HEK293 (cell line): ENCODE measurements around the gene PLEKHA7.

Experiments
- CTCF ChIA-PET: fragments of 350-600 bp; formaldehyde crosslinking; extraction: SDS; loops from one replicate; lab custom pipeline; 2021; ENCODE audit warnings: antibody characterized with exemption; lab: Yijun Ruan, JAX
- POLR2A ChIA-PET: fragments of 300-600 bp; formaldehyde crosslinking; extraction: SDS; loops from one replicate; lab custom pipeline; 2020; ENCODE audit warnings: antibody characterized with exemption, inconsistent platforms; lab: Yijun Ruan, JAX
- H3K27ac ChIP-seq: fragments of 200-500 bp; sonication (Bioruptor generic); 2 replicates; pipeline ENCODE4 v1.5.1; 2014; ENCODE audit warnings: low read depth, low read length, control low read depth, inconsistent platforms; ENCODE audit errors: extremely low read depth
- H3K36me3 ChIP-seq, 2 experiments: fragments of 200-500 bp in 1 of 2; sonication (Bioruptor generic) in 1 of 2; 1 replicate in 1 of 2; 2 replicates in 1 of 2; pipeline ENCODE4 v1.5.1; 2014 to 2017; ENCODE audit warnings: inconsistent platforms in 2 of 2, low read length in 2 of 2; ENCODE audit not compliant: control insufficient read depth in 2 of 2, insufficient read depth in 1 of 2
- H3K4me1 ChIP-seq: fragments of 200-500 bp; sonication (Bioruptor generic); 2 replicates; pipeline ENCODE4 v1.5.1; 2014; ENCODE audit warnings: mild to moderate bottlenecking, low read length, inconsistent platforms; ENCODE audit not compliant: control insufficient read depth, insufficient read depth
- H3K4me3 ChIP-seq: 2 replicates; pipeline ENCODE4 v1.5.1; 2011; ENCODE audit warnings: low read depth, mild to moderate bottlenecking, control low read depth, low read length, moderate library complexity
- H3K9me3 ChIP-seq: fragments of 200-500 bp; sonication (Bioruptor generic); 2 replicates; pipeline ENCODE4 v1.5.1; 2014; ENCODE audit warnings: low read depth, low read length, inconsistent platforms; ENCODE audit not compliant: control insufficient read depth, insufficient read depth
- EGR2 ChIP-seq: fragments of 450-650 bp; formaldehyde crosslinking; IDR thresholded peaks from 2 replicates; pipeline ENCODE4 v1.5.1; 2016; ENCODE audit warnings: low read depth, missing biosample characterization, missing genetic modification characterization
- KLF10 ChIP-seq: fragments of 450-650 bp; IDR thresholded peaks from 2 replicates; pipeline ENCODE4 v1.5.1; 2018; ENCODE audit warnings: missing biosample characterization, mild to moderate bottlenecking, missing genetic modification characterization
- KLF17 ChIP-seq: fragments of 450-650 bp; formaldehyde crosslinking; IDR thresholded peaks from 2 replicates; pipeline ENCODE4 v1.5.1; 2016; ENCODE audit warnings: missing biosample characterization, missing genetic modification characterization
- REST ChIP-seq: fragments of 450-650 bp; formaldehyde crosslinking; IDR thresholded peaks from 2 replicates; pipeline ENCODE4 v1.5.1; 2016; ENCODE audit warnings: missing biosample characterization, missing genetic modification characterization
- SCRT2 ChIP-seq: fragments of 450-650 bp; formaldehyde crosslinking; IDR thresholded peaks from 2 replicates; pipeline ENCODE4 v1.5.1; 2016; ENCODE audit warnings: missing biosample characterization, missing genetic modification characterization
- SP2 ChIP-seq: fragments of 450-650 bp; formaldehyde crosslinking; IDR thresholded peaks from 2 replicates; pipeline ENCODE4 v1.5.1; 2016; ENCODE audit warnings: missing biosample characterization, missing genetic modification characterization
- ZBTB10 ChIP-seq: fragments of 450-650 bp; formaldehyde crosslinking; IDR thresholded peaks from 2 replicates; pipeline ENCODE4 v1.5.1; 2016; ENCODE audit warnings: missing biosample characterization, missing genetic modification characterization
- ZBTB48 ChIP-seq: fragments of 450-650 bp; formaldehyde crosslinking; IDR thresholded peaks from 2 replicates; pipeline ENCODE4 v1.5.1; 2016; ENCODE audit warnings: missing biosample characterization, missing genetic modification characterization
- ZFP69B ChIP-seq: fragments of 450-650 bp; formaldehyde crosslinking; IDR thresholded peaks from 2 replicates; pipeline ENCODE4 v1.5.1; 2016; ENCODE audit warnings: missing biosample characterization, missing genetic modification characterization
- ZIC2 ChIP-seq: fragments of 450-650 bp; formaldehyde crosslinking; IDR thresholded peaks from 2 replicates; pipeline ENCODE4 v1.5.1; 2016; ENCODE audit warnings: missing biosample characterization, missing genetic modification characterization
- ZNF138 ChIP-seq: fragments of 450-650 bp; formaldehyde crosslinking; IDR thresholded peaks from 2 replicates; pipeline ENCODE4 v1.5.1; 2016; ENCODE audit warnings: missing biosample characterization, missing genetic modification characterization, borderline replicate concordance
- ZNF175 ChIP-seq: fragments of 450-650 bp; formaldehyde crosslinking; IDR thresholded peaks from 2 replicates; pipeline ENCODE4 v1.5.1; 2016; ENCODE audit warnings: missing biosample characterization, missing genetic modification characterization
- ZNF449 ChIP-seq: fragments of 450-650 bp; formaldehyde crosslinking; IDR thresholded peaks from 2 replicates; pipeline ENCODE4 v1.5.1; 2017; ENCODE audit warnings: missing biosample characterization, mild to moderate bottlenecking, missing genetic modification characterization, moderate library complexity
- ZNF521 ChIP-seq: fragments of 450-650 bp; formaldehyde crosslinking; IDR thresholded peaks from 2 replicates; pipeline ENCODE4 v1.5.1; 2017; ENCODE audit warnings: missing biosample characterization, mild to moderate bottlenecking, missing genetic modification characterization
- ZNF555 ChIP-seq: fragments of 450-650 bp; formaldehyde crosslinking; conservative IDR thresholded peaks from 2 replicates; pipeline ENCODE4 v1.5.1; 2017; ENCODE audit warnings: missing biosample characterization, mild to moderate bottlenecking, missing genetic modification characterization, inconsistent platforms
- ZNF580 ChIP-seq: fragments of 450-650 bp; formaldehyde crosslinking; IDR thresholded peaks from 2 replicates; pipeline ENCODE4 v1.5.1; 2016; ENCODE audit warnings: missing biosample characterization, missing genetic modification characterization
- ZNF600 ChIP-seq: fragments of 450-650 bp; formaldehyde crosslinking; IDR thresholded peaks from 2 replicates; pipeline ENCODE4 v1.5.1; 2016; ENCODE audit warnings: missing biosample characterization, missing genetic modification characterization
- ZNF623 ChIP-seq: fragments of 450-650 bp; formaldehyde crosslinking; IDR thresholded peaks from 2 replicates; pipeline ENCODE4 v1.5.1; 2016; ENCODE audit warnings: missing biosample characterization, missing genetic modification characterization
- ZNF626 ChIP-seq: fragments of 450-650 bp; sonication (Bioruptor Pico); formaldehyde crosslinking; IDR thresholded peaks from 2 replicates; pipeline ENCODE4 v1.5.1; 2018; ENCODE audit warnings: missing biosample characterization, missing genetic modification characterization, inconsistent platforms
- ZNF768 ChIP-seq: fragments of 450-650 bp; formaldehyde crosslinking; IDR thresholded peaks from 2 replicates; pipeline ENCODE4 v1.5.1; 2018; ENCODE audit warnings: missing biosample characterization, mild to moderate bottlenecking, missing genetic modification characterization
- ZNF776 ChIP-seq: fragments of 450-650 bp; formaldehyde crosslinking; IDR thresholded peaks from 2 replicates; pipeline ENCODE4 v1.5.0; 2017; ENCODE audit warnings: missing biosample characterization, missing genetic modification characterization, borderline replicate concordance
- ZNF843 ChIP-seq: fragments of 450-650 bp; formaldehyde crosslinking; IDR thresholded peaks from 2 replicates; pipeline ENCODE4 v1.5.1; 2016; ENCODE audit warnings: missing biosample characterization, missing genetic modification characterization

PLEKHA7 gene

GRCh38 chr11:16778876-16779275 is 235.3 kb downstream of the PLEKHA7 start:
- TF ChIP-seq ZNF138 (no peak), EGR2 (tag by site-specific recombination) (no peak), REST (tag by site-specific recombination) (no peak), ZNF623 (no peak), ZBTB10 (no peak)
- peaks cover 0 to 9% of the 10 kb centered on the region in 2 experiments; a peak in 1 of 3 replicates for H3K36me3 ChIP-seq
- no peaks in the 10 kb centered on the region for H3K4me1 ChIP-seq
- H3K27ac ChIP-seq = no peak overlapping the region
- POLR2A ChIA-PET = no interaction called here
- no peaks in the 10 kb centered on the region for H3K9me3 ChIP-seq
- CTCF ChIA-PET = no interaction called here
- no peak overlapping the region for H3K4me3 ChIP-seq

GRCh38 chr11:16778286-16778685 is 235.9 kb downstream of the PLEKHA7 start:
- ChIA-PET CTCF (no interaction called here), POLR2A (no interaction called here)
- TF ChIP-seq ZNF626 (no peak), ZNF768 (tag by site-specific recombination) (no peak), ZNF843 (tag by site-specific recombination) (no peak), REST (tag by site-specific recombination) (no peak), ZNF449 (tag by site-specific recombination) (no peak), ZNF776 (tag by site-specific recombination) (no peak), ZNF600 (tag by site-specific recombination) (no peak), ZFP69B (tag by site-specific recombination) (no peak), SP2 (tag by site-specific recombination) (no peak), KLF17 (tag by site-specific recombination) (no peak), ZNF580 (tag by site-specific recombination) (no peak), KLF10 (tag by site-specific recombination) (no peak), ZNF521 (tag by site-specific recombination) (no peak), SCRT2 (tag by site-specific recombination) (no peak), ZNF175 (no peak), ZNF555 (tag by site-specific recombination) (no peak), ZBTB48 (tag by site-specific recombination) (no peak), ZIC2 (tag by site-specific recombination) (no peak)
- Histone ChIP-seq H3K27ac (no peak overlapping the region), H3K36me3 (peaks cover 0 to 6% of the 10 kb centered on the region in 2 experiments; a peak in 1 of 3 replicates), H3K9me3 (no peaks in the 10 kb centered on the region), H3K4me3 (no peak overlapping the region), H3K4me1 (no peaks in the 10 kb centered on the region)
